Subcutaneous abdominal adipose tissue (tissue), 5 donors: Measurements from ENCODE around the gene TRIM24.
A peak's percentile ranks its signal among the peaks of the same experiment; 100 is the strongest.

ENCODE experiments used
- H3K27ac ChIP-seq: one replicate; pipeline ENCODE4 v1.7.0; 2013; ENCODE audit warnings: low read depth, mild to moderate bottlenecking, inconsistent platforms, low read length, moderate library complexity
- H3K27me3 ChIP-seq, 5 donors: one replicate each; pipeline ENCODE4 v1.7.0; 2013; ENCODE audit warnings: low read length in 5 of 5, inconsistent platforms in 1 of 5; ENCODE audit not compliant: control insufficient read depth in 5 of 5, insufficient read depth in 4 of 5
- H3K36me3 ChIP-seq, 5 donors: one replicate each; pipeline ENCODE4 v1.7.0; 2013; ENCODE audit warnings: low read length in 5 of 5; ENCODE audit not compliant: control insufficient read depth in 5 of 5, insufficient read depth in 5 of 5
- H3K4me1 ChIP-seq, 5 donors: one replicate each; pipeline ENCODE4 v1.7.0; 2013; ENCODE audit warnings: low read length in 5 of 5, mild to moderate bottlenecking in 3 of 5, moderate library complexity in 1 of 5; ENCODE audit not compliant: control insufficient read depth in 5 of 5, insufficient read depth in 5 of 5
- H3K4me3 ChIP-seq, 5 donors: one replicate each; pipeline ENCODE4 v1.7.0; 2013; ENCODE audit warnings: low read length in 5 of 5, low read depth in 1 of 5
- H3K9ac ChIP-seq, 5 donors: one replicate each; pipeline ENCODE4 v1.7.0; 2013; ENCODE audit warnings: low read length in 5 of 5, mild to moderate bottlenecking in 4 of 5, moderate library complexity in 3 of 5
- H3K9me3 ChIP-seq, 5 donors: one replicate each; pipeline ENCODE4 v1.7.0; 2013; ENCODE audit warnings: low read length in 5 of 5; ENCODE audit not compliant: control insufficient read depth in 5 of 5
- donor health status: healthy.
- donor health status: healthy.
- donor health status: healthy.
- donor health status: healthy.
- donor health status: healthy.

Gene TRIM24

GRCh38 chr7:138565071-138565450 lies 105.0 kb downstream of the TRIM24 start:
- Histone ChIP-seq H3K27me3 (no peaks in the 10 kb centered on the region), H3K9me3 (peaks cover 21 to 55% (median 47%) of the 10 kb centered on the region in 5 donors), H3K36me3 (peaks cover 44 to 88% (median 77%) of the 10 kb centered on the region in 5 donors), H3K9ac (no peak overlapping the region), H3K4me1 (no peaks in the 10 kb centered on the region), H3K27ac (no peak overlapping the region), H3K4me3 (peak overlapping the region in 3 of 5 donors; percentile 13 to 42 (median 29))

GRCh38 chr7:138565451-138566114 lies 105.5 kb downstream of the TRIM24 start:
- Histone ChIP-seq H3K9me3 (peaks cover 19 to 50% (median 42%) of the 10 kb centered on the region in 5 donors), H3K36me3 (peaks cover 49 to 87% (median 74%) of the 10 kb centered on the region in 5 donors)

GRCh38 chr7:138568655-138569054 lies 108.6 kb downstream of the TRIM24 start:
- H3K27me3 ChIP-seq = no peaks in the 10 kb centered on the region
- H3K27ac ChIP-seq = no peak overlapping the region
- no peak overlapping the region for H3K4me3 ChIP-seq
- no peaks in the 10 kb centered on the region for H3K4me1 ChIP-seq
- H3K9ac ChIP-seq = no peak overlapping the region
- H3K36me3 ChIP-seq = peaks cover 49 to 79% (median 58%) of the 10 kb centered on the region in 5 donors
- H3K9me3 ChIP-seq = peaks cover 16 to 30% (median 25%) of the 10 kb centered on the region in 5 donors

More at GRCh38 chr7:138565451-138566114, 105.5 kb downstream of the TRIM24 start:
- H3K4me1 ChIP-seq = no peaks in the 10 kb centered on the region
- H3K27me3 ChIP-seq = no peaks in the 10 kb centered on the region
- peak overlapping the region in 4 of 5 donors; percentile 13 to 42 (median 28) for H3K4me3 ChIP-seq
- no peak overlapping the region for H3K9ac ChIP-seq
- no peak overlapping the region for H3K27ac ChIP-seq

GRCh38 chr7:138569418-138569817 lies 109.4 kb downstream of the TRIM24 start:
- Histone ChIP-seq H3K27me3 (no peaks in the 10 kb centered on the region), H3K4me3 (no peak overlapping the region), H3K9me3 (peaks cover 16 to 23% (median 17%) of the 10 kb centered on the region in 5 donors), H3K27ac (no peak overlapping the region), H3K4me1 (no peaks in the 10 kb centered on the region), H3K9ac (no peak overlapping the region), H3K36me3 (peaks cover 45 to 77% (median 57%) of the 10 kb centered on the region in 5 donors)

GRCh38 chr7:138570715-138571114 lies 110.7 kb downstream of the TRIM24 start:
- peaks cover 3 to 10% (median 6%) of the 10 kb centered on the region in 5 donors for H3K9me3 ChIP-seq
- H3K4me1 ChIP-seq = no peaks in the 10 kb centered on the region
- H3K9ac ChIP-seq = no peak overlapping the region
- H3K36me3 ChIP-seq = peaks cover 35 to 65% (median 59%) of the 10 kb centered on the region in 5 donors
- H3K27me3 ChIP-seq = no peaks in the 10 kb centered on the region
- no peak overlapping the region for H3K4me3 ChIP-seq
- no peak overlapping the region for H3K27ac ChIP-seq

- H3K9ac ChIP-seq = no peak overlapping the region
- no peak overlapping the region for H3K4me3 ChIP-seq
- H3K27ac ChIP-seq = no peak overlapping the region
- H3K4me1 ChIP-seq = no peaks in the 10 kb centered on the region
- H3K9me3 ChIP-seq = no peaks in the 10 kb centered on the region
- H3K36me3 ChIP-seq = peaks cover 35 to 69% (median 53%) of the 10 kb centered on the region in 5 donors
- H3K27me3 ChIP-seq = no peaks in the 10 kb centered on the region
Observed at GRCh38 chr7:138573741-138574140, 113.7 kb downstream of the TRIM24 start.

GRCh38 chr7:138575897-138576428 lies 115.9 kb downstream of the TRIM24 start:
- H3K36me3 ChIP-seq = peaks cover 40 to 74% (median 57%) of the 10 kb centered on the region in 5 donors
- H3K4me3 ChIP-seq = no peak overlapping the region
- H3K9me3 ChIP-seq = no peaks in the 10 kb centered on the region
- no peaks in the 10 kb centered on the region for H3K27me3 ChIP-seq
- no peak overlapping the region for H3K9ac ChIP-seq
- no peak overlapping the region for H3K27ac ChIP-seq
- no peaks in the 10 kb centered on the region for H3K4me1 ChIP-seq

- Histone ChIP-seq H3K27ac (no peak overlapping the region), H3K36me3 (peaks cover 42 to 67% (median 57%) of the 10 kb centered on the region in 5 donors), H3K4me3 (no peak overlapping the region), H3K9ac (no peak overlapping the region), H3K27me3 (no peaks in the 10 kb centered on the region), H3K9me3 (no peaks in the 10 kb centered on the region), H3K4me1 (no peaks in the 10 kb centered on the region)
Observed at GRCh38 chr7:138579136-138579535, 119.1 kb downstream of the TRIM24 start.

GRCh38 chr7:138579671-138580070 lies 119.6 kb downstream of the TRIM24 start:
- Histone ChIP-seq H3K4me3 (no peak overlapping the region), H3K36me3 (peaks cover 43 to 66% (median 59%) of the 10 kb centered on the region in 5 donors), H3K27ac (no peak overlapping the region), H3K27me3 (no peaks in the 10 kb centered on the region), H3K9ac (no peak overlapping the region), H3K9me3 (no peaks in the 10 kb centered on the region), H3K4me1 (no peaks in the 10 kb centered on the region)

GRCh38 chr7:138581065-138581464 lies 121.0 kb downstream of the TRIM24 start:
- Histone ChIP-seq H3K9me3 (no peaks in the 10 kb centered on the region), H3K9ac (no peak overlapping the region), H3K4me3 (no peak overlapping the region), H3K36me3 (peaks cover 50 to 75% (median 69%) of the 10 kb centered on the region in 5 donors), H3K27me3 (no peaks in the 10 kb centered on the region), H3K27ac (no peak overlapping the region), H3K4me1 (no peaks in the 10 kb centered on the region)
